Left lung (tissue), 10 donors: ENCODE results near the gene NR3C2. TPM values are rescaled to one million over a fixed set of nuclear protein-coding genes. Genes with fewer than 3 reads are reported as not detected.

Experiments used
- ATAC-seq: fragments of 200-7000 bp; cut with Tn5 transposase; one replicate; pipeline ENCODE4 v1.9.1; 2020; ENCODE audit warnings: moderate library complexity
- DNase-seq, 4 donors: peaks; one replicate each; pipeline ENCODE4 v3.0.0-alpha.2; 2013 to 2020
- H3K27ac ChIP-seq, 2 donors: fragments of 200-600 bp; sonication (generic) in 1 of 2; one replicate each; pipeline versions ENCODE4 v1.5.0 to v1.8.0; 2020 to 2021
- H3K27me3 ChIP-seq, 2 donors: fragments of 200-600 bp; sonication (generic) in 1 of 2; one replicate each; pipeline versions ENCODE4 v1.5.0 to v1.8.0; 2020 to 2021
- H3K36me3 ChIP-seq, 2 donors: fragments of 200-600 bp; sonication (generic) in 1 of 2; one replicate each; pipeline versions ENCODE4 v1.5.0 to v1.8.0; 2020 to 2021
- H3K4me1 ChIP-seq, 2 donors: fragments of 200-600 bp; one replicate each; pipeline ENCODE4 v1.8.0; 2021
- H3K4me3 ChIP-seq, 2 donors: fragments of 200-600 bp; sonication (generic) in 1 of 2; one replicate each; pipeline versions ENCODE4 v1.5.0 to v1.8.0; 2020 to 2021; ENCODE audit warnings: mild to moderate bottlenecking in 1 of 2
- H3K9me3 ChIP-seq, 2 donors: fragments of 200-600 bp; sonication (generic) in 1 of 2; one replicate each; pipeline versions ENCODE4 v1.5.0 to v1.8.0; 2020 to 2021
- intact Hi-C, 2 donors: fragments of 100-400 bp; cut with DNase I; formaldehyde crosslinking; loops; one replicate each; pipeline versions ENCODE4 v1.11.2 to v1.14.2; 2022
- polyA plus RNA-seq, 6 donors: library from polyadenylated mRNA; unstranded; fragments of 120-200 nt; gene quantifications; one replicate each; pipeline ENCODE4 v1.2.1, GENCODE V29; 2013; ENCODE audit not compliant: insufficient read length in 6 of 6
- total RNA-seq, 2 donors: library from RNA; stranded (reverse); fragmentation: NEBNext Ultra II Directional; extraction: Animal tissue kit (Norgen Biotek cat#: 25700); gene quantifications; one replicate each; pipeline ENCODE4 v1.2.1, GENCODE V29; 2021
- TF ChIP-seq, protein P1 (sequence below), 2 donors: fragments of 200-600 bp; sonication (generic) in 1 of 2; IDR thresholded peaks; one replicate each; pipeline versions ENCODE4 v1.5.0 to v1.8.0; 2021; ENCODE audit warnings: antibody characterized with exemption in 2 of 2
- donor health status: DM: no; HTN: yes; CAD: no.
- donor health status: DM: no; HTN: no; CAD: no.

The NR3C2 gene
- total and polyA plus RNA-seq, 8 donors: 13.1 to 25.0 (median 17.0) TPM

DNA sequence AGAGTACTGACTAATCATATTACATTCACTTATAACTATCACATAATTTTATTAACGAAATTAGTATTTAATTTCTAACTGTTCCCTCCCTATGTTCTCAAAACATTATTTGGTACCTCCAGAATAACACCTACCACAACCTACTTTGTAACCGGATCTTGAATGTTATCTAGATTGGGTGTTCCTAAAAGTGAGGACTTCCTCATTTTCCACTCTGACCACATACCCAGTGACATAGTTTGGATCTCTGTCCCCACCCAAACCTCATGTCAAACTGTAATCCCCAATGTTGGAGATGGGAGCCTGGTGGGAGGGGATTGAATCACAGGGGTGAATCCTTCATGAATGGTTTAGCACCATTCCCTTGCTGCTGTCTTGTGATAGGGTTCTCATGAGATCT, 21.8 kb downstream of the NR3C2 start:
- TF ChIP-seq, protein P1, sequence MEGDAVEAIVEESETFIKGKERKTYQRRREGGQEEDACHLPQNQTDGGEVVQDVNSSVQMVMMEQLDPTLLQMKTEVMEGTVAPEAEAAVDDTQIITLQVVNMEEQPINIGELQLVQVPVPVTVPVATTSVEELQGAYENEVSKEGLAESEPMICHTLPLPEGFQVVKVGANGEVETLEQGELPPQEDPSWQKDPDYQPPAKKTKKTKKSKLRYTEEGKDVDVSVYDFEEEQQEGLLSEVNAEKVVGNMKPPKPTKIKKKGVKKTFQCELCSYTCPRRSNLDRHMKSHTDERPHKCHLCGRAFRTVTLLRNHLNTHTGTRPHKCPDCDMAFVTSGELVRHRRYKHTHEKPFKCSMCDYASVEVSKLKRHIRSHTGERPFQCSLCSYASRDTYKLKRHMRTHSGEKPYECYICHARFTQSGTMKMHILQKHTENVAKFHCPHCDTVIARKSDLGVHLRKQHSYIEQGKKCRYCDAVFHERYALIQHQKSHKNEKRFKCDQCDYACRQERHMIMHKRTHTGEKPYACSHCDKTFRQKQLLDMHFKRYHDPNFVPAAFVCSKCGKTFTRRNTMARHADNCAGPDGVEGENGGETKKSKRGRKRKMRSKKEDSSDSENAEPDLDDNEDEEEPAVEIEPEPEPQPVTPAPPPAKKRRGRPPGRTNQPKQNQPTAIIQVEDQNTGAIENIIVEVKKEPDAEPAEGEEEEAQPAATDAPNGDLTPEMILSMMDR (IDR thresholded peaks at IDR 0.05): no peak
- intact Hi-C loops: no loop called here
- no peak for DNase-seq
- Histone ChIP-seq H3K9me3 (no peaks in the 10 kb centered on the region), H3K27ac (no peak overlapping the region), H3K4me3 (no peak overlapping the region), H3K27me3 (no peaks in the 10 kb centered on the region), H3K36me3 (no peaks in the 10 kb centered on the region), H3K4me1 (peaks cover 0 to 1% of the 10 kb centered on the region in 2 donors)
- ATAC-seq: no peak

DNA sequence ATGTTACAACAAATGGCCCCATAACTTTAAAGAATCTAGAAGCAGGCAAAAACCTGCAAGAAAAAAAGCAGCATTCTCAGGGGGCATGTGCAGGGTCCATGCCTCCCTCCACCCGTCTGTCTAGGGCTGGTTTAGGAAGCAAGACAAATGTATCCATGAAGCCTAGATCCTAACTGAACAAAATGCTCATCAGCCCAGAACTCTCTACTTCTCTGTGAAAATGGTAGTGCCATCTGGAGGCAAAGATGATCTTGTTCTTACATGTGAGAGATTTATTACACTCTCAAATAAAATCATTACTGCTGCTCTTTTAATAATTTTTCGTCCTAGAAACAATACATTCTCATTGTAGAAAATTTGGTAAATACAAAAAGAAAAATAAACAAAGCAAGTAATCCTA, 26.7 kb downstream of the NR3C2 start:
- Histone ChIP-seq H3K4me1 (peaks cover 0 to 6% of the 10 kb centered on the region in 2 donors), H3K36me3 (no peaks in the 10 kb centered on the region), H3K27me3 (no peaks in the 10 kb centered on the region), H3K9me3 (no peaks in the 10 kb centered on the region), H3K27ac (no peak overlapping the region), H3K4me3 (no peak overlapping the region)
- DNase-seq (no peak), ATAC-seq (no peak)
- TF ChIP-seq, protein P1 (IDR thresholded peaks at IDR 0.05): no peak
- intact Hi-C loops: no loop called here

DNA sequence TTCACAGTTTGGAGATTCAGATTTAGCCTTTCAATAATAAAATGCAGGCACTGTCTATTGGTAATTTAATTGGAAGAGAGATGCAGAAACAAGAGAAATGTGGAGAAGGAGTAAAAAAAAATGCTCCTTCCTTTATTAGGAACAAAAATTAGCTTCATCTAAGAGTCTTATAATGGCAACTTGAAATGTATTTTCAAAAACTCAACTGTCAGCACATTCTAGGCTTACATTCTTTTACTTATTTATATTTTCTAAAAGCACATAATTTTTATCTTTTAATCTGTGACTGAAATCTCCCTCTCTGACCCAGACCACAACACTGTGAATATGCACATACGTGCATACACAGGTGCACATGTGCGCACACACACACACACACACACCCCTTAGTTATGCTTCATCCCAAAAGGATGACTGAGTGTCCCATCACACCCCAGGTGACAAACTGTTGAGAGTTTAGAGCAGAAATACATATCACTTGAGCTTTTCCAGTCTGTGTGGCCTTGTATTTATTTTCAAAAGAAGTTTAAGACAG, 29.7 kb downstream of the NR3C2 start:
- no peaks in the 10 kb centered on the region for H3K27me3 ChIP-seq
- H3K9me3 ChIP-seq: no peaks in the 10 kb centered on the region
- DNase-seq: no peak
- ATAC-seq: no peak
- H3K27ac ChIP-seq: no peak overlapping the region
- H3K4me1 ChIP-seq: peaks cover 0 to 6% of the 10 kb centered on the region in 2 donors
- TF ChIP-seq, protein P1 (IDR thresholded peaks at IDR 0.05): no peak
- H3K36me3 ChIP-seq: no peaks in the 10 kb centered on the region
- intact Hi-C loops: no loop called here
- no peak overlapping the region for H3K4me3 ChIP-seq

DNA sequence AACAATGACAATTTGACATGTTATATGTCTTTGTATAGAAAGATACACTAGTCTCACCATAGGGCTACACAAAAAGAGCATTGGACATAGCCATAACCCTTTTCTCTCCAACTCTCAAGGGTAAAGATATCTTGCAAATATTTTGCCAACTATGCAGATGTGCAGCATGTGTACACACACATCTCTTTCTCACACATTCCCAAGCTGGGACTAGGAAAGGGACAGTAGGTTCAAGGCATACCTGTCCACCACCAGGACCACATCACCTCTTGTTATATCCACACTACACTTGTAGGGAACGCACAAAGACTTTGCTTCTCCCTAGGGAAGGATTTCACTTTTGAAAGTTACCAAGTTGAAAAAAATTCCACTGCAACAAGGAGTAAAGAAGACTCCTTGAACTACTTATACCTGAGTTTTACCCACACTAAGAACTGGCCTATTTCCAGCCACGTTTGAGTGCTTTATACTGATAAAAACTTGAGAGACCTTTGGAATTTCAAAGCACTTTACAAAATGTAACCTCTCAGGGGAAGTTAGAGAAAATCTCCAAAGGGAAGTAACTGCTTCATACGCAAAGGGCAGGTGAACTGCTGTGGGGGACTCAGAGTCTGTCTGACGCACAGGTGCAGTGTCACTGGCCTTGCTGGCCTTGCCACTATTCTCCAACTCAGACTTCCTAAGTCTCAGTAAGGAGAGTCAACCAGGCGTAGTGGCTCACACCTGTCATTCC, 36.9 kb downstream of the NR3C2 start:
- DNase-seq: peak in 3 of 4 donors; percentile 29 to 64 (median 46)
- no peaks in the 10 kb centered on the region for H3K9me3 ChIP-seq
- no peaks in the 10 kb centered on the region for H3K27me3 ChIP-seq
- ATAC-seq: peak; percentile 94
- H3K27ac ChIP-seq: no peak overlapping the region
- no peak overlapping the region for H3K4me3 ChIP-seq
- TF ChIP-seq, protein P1 (IDR thresholded peaks at IDR 0.05): no peak
- no peaks in the 10 kb centered on the region for H3K36me3 ChIP-seq
- intact Hi-C loops: no loop called here
- no peaks in the 10 kb centered on the region for H3K4me1 ChIP-seq

DNA sequence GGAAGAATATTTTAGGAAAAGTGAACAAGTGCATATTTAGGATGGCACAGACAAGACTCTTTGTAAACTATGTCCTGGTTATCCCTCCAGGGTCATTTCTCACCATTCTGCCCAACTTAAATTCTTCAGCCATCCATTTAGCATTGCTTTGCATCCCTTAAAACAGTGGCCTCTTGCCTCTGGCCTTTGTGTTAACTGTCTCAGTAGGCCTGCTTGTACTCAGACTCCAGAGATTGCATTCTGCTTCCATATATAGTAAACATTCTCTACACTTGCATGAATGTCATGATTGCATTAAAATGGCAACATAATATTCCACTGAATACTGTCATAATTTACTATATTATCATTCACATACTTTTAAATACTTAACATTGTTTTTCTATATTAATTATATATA, 43.2 kb downstream of the NR3C2 start:
- intact Hi-C loops: no loop called here
- H3K27me3 ChIP-seq: no peaks in the 10 kb centered on the region
- H3K9me3 ChIP-seq: no peaks in the 10 kb centered on the region
- no peaks in the 10 kb centered on the region for H3K36me3 ChIP-seq
- no peak for DNase-seq
- ATAC-seq: no peak
- TF ChIP-seq, protein P1 (IDR thresholded peaks at IDR 0.05): no peak
- H3K4me3 ChIP-seq: no peak overlapping the region
- no peak overlapping the region for H3K27ac ChIP-seq
- H3K4me1 ChIP-seq: no peaks in the 10 kb centered on the region
